GM18907 (cell line): ENCODE results near the gene NOP14.
"Not testable (repeated sequence)": the region's sequence is repeated elsewhere in the genome, so short reads cannot be mapped to it uniquely, and the experiment has no call there.

ENCODE experiments used
- ATAC-seq: cut with Tn5 transposase; IDR thresholded peaks from one replicate; pipeline ENCODE4 v1.9.1; 2021; ENCODE audit warnings: mild to moderate bottlenecking, moderate library complexity; ENCODE audit not compliant: unreplicated experiment

Gene NOP14

DNA sequence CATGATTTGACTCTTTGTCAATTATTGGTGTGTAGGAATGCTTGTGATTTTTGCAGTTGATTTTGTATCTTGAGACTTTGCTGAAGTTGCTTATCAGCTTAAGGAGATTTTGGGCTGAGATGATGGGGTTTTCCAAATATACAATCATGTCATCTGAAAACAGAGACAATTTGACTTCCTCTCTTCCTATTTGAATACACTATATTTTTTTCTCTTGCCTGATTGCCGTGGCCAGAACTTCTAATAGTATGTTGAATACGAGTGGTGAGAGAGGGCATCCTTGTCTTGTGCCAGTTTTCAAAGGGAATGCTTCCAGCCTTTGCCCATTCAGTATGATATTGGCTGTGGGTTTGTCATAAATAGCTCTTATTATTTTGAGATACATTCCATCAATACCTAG lies 44.9 kb downstream of the NOP14 start:
- ATAC-seq: not testable (repeated sequence)

DNA sequence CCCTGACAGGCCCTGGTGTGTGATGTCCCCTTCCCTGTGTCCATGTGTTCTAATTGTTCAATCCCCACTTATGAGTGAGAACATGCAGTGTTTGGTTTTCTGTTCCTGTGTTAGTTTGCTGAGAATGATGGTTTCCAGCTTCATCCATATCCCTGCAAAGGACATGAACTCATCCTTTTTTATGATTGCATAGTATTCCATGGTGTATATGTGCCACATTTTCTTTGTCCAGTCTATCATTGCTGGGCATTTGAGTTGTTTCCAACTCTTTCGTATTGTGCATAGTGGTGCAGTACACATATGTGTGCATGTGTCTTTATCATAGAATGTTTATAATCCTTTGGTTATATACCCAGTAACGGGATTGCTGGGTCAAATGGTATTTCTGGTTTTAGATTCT lies 46.5 kb downstream of the NOP14 start:
- not testable (repeated sequence) for ATAC-seq

DNA sequence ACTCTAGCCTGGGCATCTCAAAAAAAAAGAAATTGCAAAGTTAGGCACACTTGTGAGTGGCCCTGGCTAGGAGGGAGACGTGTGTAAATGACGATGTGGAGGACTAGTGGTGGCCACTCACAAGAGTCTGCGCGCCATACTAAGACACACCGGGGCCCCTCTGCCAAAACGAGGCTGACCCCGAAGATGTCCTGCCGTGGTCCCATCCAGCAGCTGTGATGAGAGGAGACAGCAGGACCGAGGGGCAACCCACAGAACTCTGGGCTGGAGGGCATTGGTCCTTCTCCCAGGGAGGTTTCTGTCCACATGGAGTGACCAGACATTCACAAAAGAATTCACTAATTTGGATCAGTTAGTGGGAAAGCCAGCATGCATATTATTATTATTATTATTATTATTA lies 47.4 kb downstream of the NOP14 start:
- no peak for ATAC-seq

DNA sequence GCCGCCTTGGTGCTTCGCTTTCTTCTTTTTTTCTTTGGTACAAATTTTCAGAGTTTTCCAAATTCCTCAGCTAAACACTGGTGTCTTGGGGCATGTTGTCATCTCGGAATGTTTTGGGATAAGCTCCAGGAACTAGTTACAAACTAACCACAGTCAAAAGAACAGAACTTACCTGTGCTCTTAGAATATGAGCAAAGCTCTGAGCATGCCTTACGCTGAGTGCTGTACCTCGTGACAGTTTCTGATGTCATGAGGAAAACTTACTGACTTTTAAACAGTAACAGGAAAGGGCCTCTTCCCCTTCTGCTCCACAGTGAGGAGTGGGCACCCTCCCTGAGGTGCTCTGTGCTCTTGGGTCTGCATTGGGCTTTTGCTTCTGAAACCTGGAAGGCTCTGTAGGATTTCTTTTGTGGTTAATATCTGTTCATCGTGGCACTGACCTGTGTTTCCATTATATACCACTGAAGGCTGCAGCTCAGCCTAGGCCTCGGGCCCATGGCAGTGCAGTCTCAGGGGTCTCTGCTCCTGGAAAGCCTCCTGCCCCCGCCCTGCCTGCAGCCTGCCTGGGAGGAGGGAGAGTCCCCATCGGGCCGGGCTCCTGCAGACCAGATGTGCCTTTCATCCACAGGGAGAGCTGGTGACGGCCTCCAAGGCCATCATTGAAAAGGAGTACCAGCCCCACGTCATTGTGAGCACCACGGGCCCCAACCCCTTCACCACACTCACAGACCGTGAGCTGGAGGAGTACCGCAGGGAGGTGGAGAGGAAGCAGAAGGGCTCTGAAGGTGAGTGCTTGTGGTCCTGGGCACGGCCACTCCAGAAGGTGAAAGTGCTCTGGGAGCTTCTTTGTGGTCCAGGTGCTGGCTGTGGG lies 48.7 kb downstream of the NOP14 start:
- ATAC-seq: no peak

DNA sequence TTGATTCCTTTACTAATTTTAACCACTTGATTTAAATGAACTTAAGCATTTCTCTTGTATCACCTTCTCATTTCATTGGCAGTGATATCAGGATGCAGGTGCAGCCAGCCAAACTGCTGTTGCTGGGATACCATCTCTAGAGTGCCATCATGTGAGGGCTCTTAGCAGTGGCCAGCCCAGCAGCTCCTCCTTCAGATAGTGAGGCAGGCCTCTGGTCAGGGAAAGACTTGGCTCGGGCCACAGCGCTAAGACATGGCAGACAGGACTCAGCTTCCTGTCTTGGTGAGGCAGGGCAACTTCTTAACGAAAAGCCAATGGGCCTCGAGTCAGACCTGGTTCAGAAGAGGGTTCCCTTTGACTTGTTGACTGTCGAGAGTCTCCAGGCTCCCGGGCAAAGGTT lies 50.0 kb downstream of the NOP14 start:
- ATAC-seq: no peak

DNA sequence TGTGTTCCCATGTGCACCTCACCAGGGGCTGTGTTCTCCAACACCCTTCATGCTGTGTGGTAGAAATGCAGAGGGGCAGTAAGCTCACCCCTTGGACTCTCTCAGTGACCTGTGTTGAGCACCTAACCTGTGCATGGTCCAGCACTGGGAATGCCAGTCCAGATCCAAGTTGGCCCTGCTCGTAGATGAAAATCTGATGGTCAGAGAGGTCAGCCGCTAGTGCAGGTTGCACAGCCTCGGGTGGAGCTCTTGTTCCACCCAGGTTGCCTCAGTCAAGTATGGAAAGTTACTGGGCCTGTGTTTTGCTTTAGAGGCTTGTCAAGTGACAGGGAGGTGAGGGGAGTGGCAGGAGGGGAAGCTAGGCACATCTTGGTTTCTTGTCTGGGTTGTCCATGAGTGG lies 51.3 kb downstream of the NOP14 start:
- no peak for ATAC-seq

DNA sequence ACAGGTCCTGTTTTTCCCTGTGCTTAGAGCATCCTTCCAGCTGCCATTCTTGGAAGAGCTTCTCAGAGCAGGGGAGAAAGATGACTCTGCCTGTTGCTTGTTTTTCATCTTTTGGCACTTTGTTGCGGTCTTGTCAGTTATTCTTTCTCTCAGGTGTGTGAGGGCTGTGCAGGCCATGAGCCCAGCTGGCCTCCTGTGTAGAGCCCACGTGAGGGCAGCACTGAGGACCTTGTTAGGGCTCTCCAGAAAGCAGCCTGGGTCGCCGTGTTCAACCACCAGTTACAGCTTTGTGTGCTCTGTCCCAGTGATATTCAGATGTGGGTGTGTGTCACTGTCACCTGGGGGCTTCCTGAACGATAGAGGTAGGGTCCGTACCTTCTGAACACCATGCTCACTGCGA lies 52.8 kb downstream of the NOP14 start:
- no peak for ATAC-seq

DNA sequence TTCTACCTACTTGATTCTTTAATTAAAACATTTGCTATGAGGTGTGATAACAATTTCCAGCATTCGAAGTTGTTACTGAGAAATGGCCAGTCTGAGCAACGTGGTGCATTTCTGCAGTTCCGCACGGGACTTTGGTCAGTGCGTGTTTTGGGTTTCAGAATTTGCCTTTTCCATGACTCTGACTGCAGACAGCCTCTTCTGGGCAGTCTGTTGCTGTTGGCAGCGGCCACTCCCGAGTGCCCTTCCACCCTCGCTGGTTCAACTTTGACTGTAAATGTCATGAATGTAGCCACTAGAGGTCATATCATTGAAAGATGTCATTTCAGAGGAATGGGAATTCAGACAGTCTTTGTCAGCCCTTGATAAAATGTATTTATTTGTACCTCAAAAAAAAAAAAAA lies 53.6 kb downstream of the NOP14 start:
- no peak for ATAC-seq

DNA sequence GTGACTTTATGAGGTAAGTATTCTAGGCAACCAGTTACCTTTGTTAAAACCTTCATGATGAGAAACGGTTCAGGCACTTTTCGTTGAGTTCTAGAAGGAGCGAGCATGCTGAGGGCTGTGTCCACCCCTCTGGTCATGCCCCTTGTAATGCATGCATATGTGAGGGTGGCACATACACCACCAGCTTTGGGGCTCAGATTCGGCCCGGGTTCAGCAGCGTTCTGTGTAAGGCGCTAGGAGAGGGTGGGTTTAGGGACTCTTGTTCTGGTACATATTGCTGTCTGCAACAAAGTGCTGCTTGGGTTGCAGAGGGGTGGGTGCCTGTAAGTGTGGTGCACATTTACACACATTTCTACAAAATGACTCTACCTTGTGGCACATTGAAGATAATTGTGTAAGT lies 54.5 kb downstream of the NOP14 start:
- ATAC-seq: no peak

DNA sequence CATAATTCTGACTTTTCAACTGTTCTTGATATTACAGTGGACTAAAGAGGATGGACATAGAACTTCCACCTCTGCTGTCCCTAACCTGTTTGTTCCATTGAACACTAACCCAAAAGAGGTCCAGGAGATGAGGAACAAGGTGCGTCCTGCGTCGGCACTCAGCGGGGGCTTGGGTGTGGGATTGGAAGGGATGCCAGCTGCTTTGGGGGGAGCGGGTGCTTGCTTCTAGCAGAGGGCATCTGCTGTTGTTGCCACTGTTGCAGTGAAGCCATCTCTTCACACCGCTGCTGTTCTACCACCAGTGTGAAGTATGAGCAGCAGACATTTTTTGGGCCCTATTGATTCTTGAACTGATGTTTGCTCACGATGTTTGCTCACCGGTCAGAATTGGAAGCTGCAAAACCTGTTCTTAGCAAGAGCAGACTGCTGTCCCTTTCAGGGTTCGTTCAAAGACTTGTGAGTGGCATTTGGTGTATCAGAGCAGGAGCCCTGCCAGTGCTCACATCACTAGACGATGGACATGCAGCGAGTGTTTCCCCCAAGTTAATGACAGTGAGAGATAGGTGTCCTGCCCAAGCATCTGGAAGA lies 55.4 kb downstream of the NOP14 start:
- no peak for ATAC-seq

DNA sequence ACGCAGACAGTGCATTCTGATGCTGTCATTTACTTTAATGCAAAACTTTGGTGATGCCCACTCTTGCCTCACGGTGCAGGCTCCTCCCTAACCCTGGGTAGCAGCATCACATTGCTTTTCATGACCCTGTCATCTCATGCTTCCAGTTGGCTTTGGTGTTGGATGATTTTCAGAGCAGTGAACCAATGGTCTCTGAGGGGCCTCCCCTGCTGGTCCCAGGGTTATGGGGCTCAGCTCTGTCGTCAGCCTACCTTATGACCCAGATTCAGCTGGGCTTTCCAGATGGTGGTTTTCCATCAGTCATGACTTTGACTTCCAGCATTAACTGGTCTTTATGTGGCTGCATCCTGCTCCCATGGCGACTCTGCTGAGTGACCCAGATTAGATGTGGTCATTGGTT lies 56.0 kb downstream of the NOP14 start:
- ATAC-seq: no peak

DNA sequence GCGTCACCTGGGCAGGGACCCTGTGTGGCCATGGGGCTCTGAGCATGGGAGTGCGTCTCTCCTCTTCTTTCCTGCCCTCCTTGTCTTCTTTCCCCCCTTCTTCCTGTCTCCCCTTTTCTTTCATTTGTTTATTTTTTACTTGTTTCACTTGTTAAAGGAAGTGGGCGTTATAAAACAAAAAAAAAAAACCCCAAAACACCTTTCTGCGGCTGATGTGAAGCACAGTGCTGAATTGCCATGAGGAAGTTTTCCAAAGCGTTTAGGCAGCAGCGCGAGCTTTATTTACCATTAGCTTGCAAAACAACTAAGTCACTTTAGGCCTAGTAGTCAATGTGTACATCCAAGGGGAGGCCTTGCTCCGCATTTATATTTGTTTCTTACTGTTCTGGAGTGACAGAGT lies 57.0 kb downstream of the NOP14 start:
- ATAC-seq: no peak

DNA sequence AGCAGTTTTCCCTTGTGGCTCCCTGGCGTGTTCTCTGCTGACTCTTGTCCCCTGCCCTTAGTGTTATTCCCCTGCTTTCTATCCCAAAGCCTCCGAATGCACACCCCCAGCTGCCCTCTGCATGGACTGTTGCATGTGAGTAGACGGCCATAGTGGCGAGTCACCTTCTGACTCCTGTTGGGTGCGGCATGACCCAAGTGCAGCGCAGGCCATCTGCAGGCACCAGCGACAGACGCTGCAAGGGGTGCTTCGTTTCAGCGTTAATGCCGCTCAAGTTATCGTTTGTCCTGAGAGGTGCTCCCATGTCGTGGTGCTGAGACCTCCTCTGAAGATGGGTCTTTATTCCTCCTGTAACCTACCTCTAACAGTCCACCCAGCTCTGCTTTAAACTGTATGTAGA lies 57.7 kb downstream of the NOP14 start:
- no peak for ATAC-seq

DNA sequence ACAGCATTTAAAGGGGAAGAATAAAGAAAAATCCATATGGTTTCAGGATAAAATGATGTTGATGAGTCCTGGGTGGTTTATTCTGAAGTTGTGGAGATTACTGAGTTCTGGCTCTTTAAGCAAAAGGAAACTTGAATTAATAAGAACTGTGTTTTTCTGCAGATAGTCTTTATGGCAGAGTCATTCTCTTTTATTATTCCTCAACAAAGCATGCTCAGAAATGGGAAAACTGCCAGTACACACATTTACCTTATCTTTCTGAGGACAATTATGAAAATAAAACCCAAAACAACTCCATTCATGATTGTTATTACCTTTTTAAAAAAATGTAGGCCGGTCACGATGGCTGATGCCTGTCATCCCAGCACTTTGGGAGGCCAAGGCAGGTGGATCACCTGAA lies 61.1 kb downstream of the NOP14 start:
- no peak for ATAC-seq

DNA sequence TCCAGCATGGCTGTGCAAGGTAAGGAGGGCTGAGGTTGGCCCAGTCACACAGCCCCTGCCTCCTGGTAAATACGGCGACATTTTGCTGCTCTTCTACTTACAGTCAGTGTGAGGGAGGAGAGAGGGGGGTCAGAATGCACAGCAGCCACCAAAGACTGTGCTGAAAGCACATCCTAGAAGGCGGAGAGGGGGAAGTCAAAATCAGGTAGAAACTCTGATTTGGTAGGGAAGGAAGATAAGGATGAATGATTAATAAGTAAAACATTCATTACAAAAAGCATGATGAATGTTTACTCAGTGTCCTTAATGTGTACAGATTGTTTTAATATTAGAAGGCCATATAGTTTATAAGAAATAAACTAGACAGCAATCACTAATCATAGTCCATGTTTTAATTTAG lies 62.0 kb downstream of the NOP14 start:
- no peak for ATAC-seq

DNA sequence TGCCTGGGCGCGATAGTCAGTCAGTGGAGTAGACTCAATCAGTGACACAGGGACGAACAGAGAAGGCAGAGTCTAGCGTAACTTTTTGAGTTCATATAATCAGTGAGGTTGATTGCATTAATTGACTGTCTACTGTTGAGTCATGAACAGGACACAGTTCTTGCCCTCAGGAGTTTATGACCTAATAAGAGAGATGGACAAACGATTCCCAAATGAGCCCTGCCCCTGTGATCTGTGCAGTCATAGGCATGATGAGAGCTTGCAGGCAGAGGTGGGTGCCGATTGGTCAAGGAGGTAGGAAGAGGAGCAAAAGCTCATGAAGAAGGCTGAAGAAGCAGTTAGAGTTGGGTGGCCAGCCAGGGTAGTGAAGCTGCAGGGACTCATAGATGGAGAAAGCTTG lies 62.5 kb downstream of the NOP14 start:
- no peak for ATAC-seq

DNA sequence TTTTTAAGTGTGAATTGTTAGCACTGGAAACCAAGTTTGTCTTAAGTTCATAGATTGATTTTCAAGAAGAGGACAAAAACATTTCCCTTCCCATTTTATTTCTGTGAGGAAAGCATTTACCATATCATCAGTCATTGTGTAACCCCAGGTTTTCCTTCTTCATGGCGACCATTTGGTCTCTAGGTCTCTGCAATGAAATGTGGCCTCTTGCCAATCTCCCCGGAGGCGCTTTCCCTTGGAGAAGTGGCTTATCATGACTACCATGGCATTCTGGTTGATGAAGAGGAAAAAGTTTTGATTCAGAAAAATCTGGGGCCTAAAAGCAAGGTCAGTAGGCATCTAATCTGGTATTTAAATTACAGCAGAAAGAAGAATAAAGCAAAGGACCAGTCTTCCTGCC lies 65.2 kb downstream of the NOP14 start:
- ATAC-seq: no peak

DNA sequence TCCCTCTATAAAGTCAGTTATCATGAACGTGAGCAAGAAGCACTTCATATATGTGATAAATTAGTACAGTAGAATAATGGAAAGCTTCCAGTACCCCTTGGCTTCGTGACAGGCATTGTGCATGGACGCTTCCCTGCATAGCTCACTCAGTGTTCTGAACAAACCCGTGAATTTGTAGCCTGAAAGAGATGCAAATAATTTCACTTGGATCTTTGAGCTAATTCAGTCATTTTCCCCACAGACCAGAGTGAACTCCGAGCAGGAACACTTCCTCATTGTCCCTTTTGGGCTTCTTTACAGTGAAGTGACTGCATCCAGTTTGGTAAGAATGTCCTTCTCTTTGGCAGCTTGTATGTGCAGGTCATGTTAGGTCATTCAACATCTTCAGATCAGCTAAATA lies 69.4 kb downstream of the NOP14 start:
- ATAC-seq: no peak

DNA sequence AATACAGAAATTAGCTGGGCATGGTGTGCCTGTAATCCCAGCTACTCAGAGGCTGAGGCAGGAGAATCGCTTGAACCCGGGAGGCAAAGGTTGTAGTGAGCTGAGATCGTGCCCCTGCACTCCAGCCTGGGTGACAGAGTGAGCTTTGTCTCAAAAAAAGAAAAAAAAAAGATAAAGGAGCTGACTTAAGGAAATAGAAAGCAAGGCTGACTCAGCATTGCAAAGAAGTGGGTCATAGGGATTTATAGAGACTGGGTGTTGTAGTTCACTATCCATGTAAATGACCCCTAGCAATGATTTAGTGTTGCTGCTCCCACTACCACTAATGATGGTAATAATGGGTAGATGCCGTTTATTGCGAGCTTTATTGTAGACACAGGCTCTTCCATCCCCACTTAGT lies 71.9 kb downstream of the NOP14 start:
- ATAC-seq: no peak

DNA sequence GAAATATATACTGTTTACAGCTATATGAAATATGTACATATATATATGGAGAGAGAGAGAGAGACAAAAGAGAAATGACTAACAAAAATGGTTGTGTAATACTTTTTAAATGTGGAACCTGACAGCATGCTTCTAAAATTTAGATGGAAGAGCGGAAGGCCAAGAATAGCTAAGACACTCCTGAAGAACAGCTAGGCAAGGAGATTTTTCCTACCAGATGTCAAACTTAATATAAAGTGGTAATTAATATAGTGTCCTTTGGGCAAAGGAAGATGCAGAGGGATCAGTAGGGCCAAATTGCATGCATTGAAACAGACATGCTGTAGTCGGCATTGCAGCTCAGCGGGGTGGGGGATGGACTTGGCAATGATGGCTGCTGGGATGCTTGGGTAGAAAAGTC lies 74.3 kb downstream of the NOP14 start:
- ATAC-seq: no peak
